Measurements from ENCODE around the gene P4HTM. TPM values are rescaled to one million over a fixed set of nuclear protein-coding genes. Genes with fewer than 3 reads are reported as not detected.

The P4HTM gene
- total RNA-seq, 1 experiment from 2014 or later, result 18.8 TPM

DNA sequence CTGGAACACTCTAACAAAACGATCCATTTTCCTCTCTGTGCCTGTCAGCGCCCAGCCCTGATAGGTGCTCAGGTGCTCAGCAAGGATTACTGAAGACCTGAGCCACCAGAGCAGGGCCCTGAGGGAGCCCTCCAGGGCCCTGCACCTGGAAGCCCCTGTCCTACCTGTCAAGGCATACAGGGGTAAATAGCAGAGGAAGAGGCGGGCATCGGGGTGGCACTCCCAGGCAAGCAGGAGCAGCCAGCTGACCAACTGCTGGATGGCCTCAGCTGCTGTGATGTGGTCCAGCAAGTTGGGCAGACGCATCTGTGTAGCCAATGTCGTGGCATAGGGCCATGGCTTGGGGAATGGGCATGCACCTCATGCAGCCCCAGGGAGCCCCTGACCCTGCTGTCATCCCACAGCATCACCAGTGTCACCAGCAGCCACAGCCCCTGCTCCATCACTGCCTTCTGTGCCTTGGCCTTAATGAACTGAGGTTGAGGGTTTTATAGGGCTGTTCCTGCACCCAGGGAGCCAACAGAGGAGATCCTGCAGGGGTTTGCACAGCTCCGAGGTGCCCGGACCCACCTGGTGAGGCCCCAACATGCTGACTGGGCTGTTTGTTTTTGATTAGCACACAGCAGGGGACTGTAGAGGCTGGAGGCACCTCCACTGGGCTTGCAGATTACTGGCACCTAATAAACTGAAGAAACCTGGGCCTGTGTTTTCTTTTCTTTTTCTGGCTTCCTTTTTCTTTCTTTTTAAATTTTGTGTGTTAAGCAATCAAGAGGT lies 9.2 kb downstream of the P4HTM start:
- Mint-ChIP-seq H3K27me3 (ENCODE audit: insufficient read depth, unreplicated experiment) (no peaks in the 10 kb centered on the region), H3K4me3 (ENCODE audit: unreplicated experiment) (no peak overlapping the region), H3K36me3 (ENCODE audit: insufficient read depth, unreplicated experiment) (peaks cover 14% of the 10 kb centered on the region), H3K4me1 (ENCODE audit: insufficient read depth, unreplicated experiment) (no peaks in the 10 kb centered on the region), H3K9me3 (ENCODE audit: unreplicated experiment) (no peaks in the 10 kb centered on the region), H3K27ac (ENCODE audit: low read depth, unreplicated experiment) (no peak overlapping the region)
- no TSS peak for BruUV-seq (replicated peaks)
- TF ChIP-seq, protein P1, sequence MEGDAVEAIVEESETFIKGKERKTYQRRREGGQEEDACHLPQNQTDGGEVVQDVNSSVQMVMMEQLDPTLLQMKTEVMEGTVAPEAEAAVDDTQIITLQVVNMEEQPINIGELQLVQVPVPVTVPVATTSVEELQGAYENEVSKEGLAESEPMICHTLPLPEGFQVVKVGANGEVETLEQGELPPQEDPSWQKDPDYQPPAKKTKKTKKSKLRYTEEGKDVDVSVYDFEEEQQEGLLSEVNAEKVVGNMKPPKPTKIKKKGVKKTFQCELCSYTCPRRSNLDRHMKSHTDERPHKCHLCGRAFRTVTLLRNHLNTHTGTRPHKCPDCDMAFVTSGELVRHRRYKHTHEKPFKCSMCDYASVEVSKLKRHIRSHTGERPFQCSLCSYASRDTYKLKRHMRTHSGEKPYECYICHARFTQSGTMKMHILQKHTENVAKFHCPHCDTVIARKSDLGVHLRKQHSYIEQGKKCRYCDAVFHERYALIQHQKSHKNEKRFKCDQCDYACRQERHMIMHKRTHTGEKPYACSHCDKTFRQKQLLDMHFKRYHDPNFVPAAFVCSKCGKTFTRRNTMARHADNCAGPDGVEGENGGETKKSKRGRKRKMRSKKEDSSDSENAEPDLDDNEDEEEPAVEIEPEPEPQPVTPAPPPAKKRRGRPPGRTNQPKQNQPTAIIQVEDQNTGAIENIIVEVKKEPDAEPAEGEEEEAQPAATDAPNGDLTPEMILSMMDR (IDR thresholded peaks at IDR 0.05; ENCODE audit: unreplicated experiment), result no peak
- DNase-seq (ENCODE audit: unreplicated experiment), result no peak
- POLR2A ChIA-PET, result interaction anchor here (1.3 kb wide), 1 partner anchor 9 kb away, joined by 3 read pairs; no protein-coding TSS in a partner anchor
- CTCF ChIA-PET, result interaction anchor here (0.6 to 1.6 kb wide), 2 partner anchors 11 to 731 kb away, joined by 3 to 9 read pairs; no protein-coding TSS in a partner anchor
- intact Hi-C loops (cut with micrococcal nuclease), result no loop called here

- ChIA-PET CTCF (interaction anchor here (1.6 kb wide), 1 partner anchor 13 kb away, joined by 9 read pairs; no protein-coding TSS in a partner anchor), POLR2A (interaction anchor here (0.7 to 1.3 kb wide), 3 partner anchors 12 to 28 kb away, joined by 3 to 4 read pairs (median 3); partner anchors contain the start of genes DALRD3 and IMPDH2)
- Mint-ChIP-seq H3K9me3 (ENCODE audit: unreplicated experiment) (no peaks in the 10 kb centered on the region), H3K27me3 (ENCODE audit: insufficient read depth, unreplicated experiment) (no peaks in the 10 kb centered on the region), H3K4me1 (ENCODE audit: insufficient read depth, unreplicated experiment) (no peaks in the 10 kb centered on the region), H3K27ac (ENCODE audit: low read depth, unreplicated experiment) (no peak overlapping the region), H3K36me3 (ENCODE audit: insufficient read depth, unreplicated experiment) (peaks cover 6% of the 10 kb centered on the region), H3K4me3 (ENCODE audit: unreplicated experiment) (no peak overlapping the region)
- BruUV-seq (replicated peaks), result no TSS peak
- intact Hi-C loops (cut with micrococcal nuclease), result no loop called here
- DNase-seq (ENCODE audit: unreplicated experiment), result no peak
- TF ChIP-seq, protein P1 (IDR thresholded peaks at IDR 0.05; ENCODE audit: unreplicated experiment), result no peak
Measured at GRCh38 chr3:49001155-49001554, 11.1 kb downstream of the P4HTM start.

- BruUV-seq (replicated peaks), result no TSS peak
Measured at GRCh38 chr3:49004352-49005302, 14.6 kb downstream of the P4HTM start.

More at GRCh38 chr3:49004352-49005302, 14.6 kb downstream of the P4HTM start:
- Mint-ChIP-seq H3K4me1 (ENCODE audit: insufficient read depth, unreplicated experiment) (peaks cover 10% of the 10 kb centered on the region), H3K4me3 (ENCODE audit: unreplicated experiment) (no peak overlapping the region), H3K27me3 (ENCODE audit: insufficient read depth, unreplicated experiment) (no peaks in the 10 kb centered on the region), H3K36me3 (ENCODE audit: insufficient read depth, unreplicated experiment) (peaks cover 21% of the 10 kb centered on the region), H3K9me3 (ENCODE audit: unreplicated experiment) (no peaks in the 10 kb centered on the region), H3K27ac (ENCODE audit: low read depth, unreplicated experiment) (no peak overlapping the region)
- TF ChIP-seq, protein P1 (IDR thresholded peaks at IDR 0.05; ENCODE audit: unreplicated experiment), result no peak
- POLR2A ChIA-PET, result interaction anchor here (0.6 to 8.3 kb wide), 5 partner anchors 9 to 87 kb away, joined by 3 to 251 read pairs (median 4); partner anchors contain the start of genes DALRD3, IMPDH2 and NDUFAF3
- no peak for DNase-seq (ENCODE audit: unreplicated experiment)
- CTCF ChIA-PET, result interaction anchor here (0.7 to 1.0 kb wide), 2 partner anchors 12 to 17 kb away, joined by 3 to 6 read pairs; no protein-coding TSS in a partner anchor
- intact Hi-C loops (cut with micrococcal nuclease), result loop anchor here (5.0 kb wide), 1 partner anchor 87 kb away; the partner anchor contains the start of gene ARIH2

Data from MCF 10A (cell line).